AG04449 (cell line): Measurements from ENCODE around the gene SHF.
"Not testable (repeated sequence)": the region's sequence is repeated elsewhere in the genome, so short reads cannot be mapped to it uniquely, and the experiment has no call there.

ENCODE experiments used
- CTCF ChIA-PET: fragments of 350-600 bp; formaldehyde crosslinking; extraction: SDS; loops from one replicate; lab custom pipeline; 2021; ENCODE audit warnings: antibody characterized with exemption; lab: Yijun Ruan, JAX
- POLR2A ChIA-PET: fragments of 400-600, 350-600 bp; formaldehyde crosslinking; extraction: SDS; loops from one replicate; lab custom pipeline; 2020; ENCODE audit warnings: antibody characterized with exemption, inconsistent platforms; lab: Yijun Ruan, JAX
- DNase-seq: peaks from one replicate; pipeline ENCODE4 v3.0.0-alpha.2; 2010; ENCODE audit warnings: low read depth, low spot score
- H3K4me3 ChIP-seq: 2 replicates; pipeline ENCODE4 v1.5.1; 2011; ENCODE audit warnings: low read depth, mild to moderate bottlenecking, control low read depth, low read length
- TF ChIP-seq, protein P1 (sequence below): IDR thresholded peaks from one replicate; pipeline ENCODE4 v1.5.1; 2011; ENCODE audit warnings: mild to moderate bottlenecking, moderate library complexity, low read length, control low read depth, inconsistent platforms; ENCODE audit not compliant: insufficient read depth; ENCODE audit errors: missing control alignments

Gene SHF

DNA sequence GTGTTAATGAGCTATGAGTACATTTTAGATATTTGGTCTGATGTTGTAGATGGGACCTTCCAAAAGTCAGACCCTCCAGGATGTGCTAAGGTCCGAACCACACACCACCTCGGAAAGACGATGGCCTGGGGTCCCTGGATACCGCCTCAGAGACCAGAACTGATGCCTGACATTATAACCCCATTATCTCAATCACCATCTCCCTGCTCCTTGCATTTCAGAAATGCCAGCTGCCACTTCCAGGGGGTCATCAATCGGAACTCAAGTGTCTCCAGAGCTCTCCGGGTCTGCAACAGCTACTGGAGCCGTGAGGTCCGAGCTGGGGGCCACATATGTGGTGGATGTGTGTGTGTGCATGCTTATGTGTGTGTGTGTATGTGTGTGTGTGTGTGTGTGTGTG, 50.1 kb downstream of the SHF start:
- ChIA-PET POLR2A (no interaction called here), CTCF (interaction anchor here (1.0 to 11.5 kb wide), 3 partner anchors 11 to 293 kb away, joined by 3 to 129 read pairs (median 4); no protein-coding TSS in a partner anchor)
- TF ChIP-seq, protein P1, sequence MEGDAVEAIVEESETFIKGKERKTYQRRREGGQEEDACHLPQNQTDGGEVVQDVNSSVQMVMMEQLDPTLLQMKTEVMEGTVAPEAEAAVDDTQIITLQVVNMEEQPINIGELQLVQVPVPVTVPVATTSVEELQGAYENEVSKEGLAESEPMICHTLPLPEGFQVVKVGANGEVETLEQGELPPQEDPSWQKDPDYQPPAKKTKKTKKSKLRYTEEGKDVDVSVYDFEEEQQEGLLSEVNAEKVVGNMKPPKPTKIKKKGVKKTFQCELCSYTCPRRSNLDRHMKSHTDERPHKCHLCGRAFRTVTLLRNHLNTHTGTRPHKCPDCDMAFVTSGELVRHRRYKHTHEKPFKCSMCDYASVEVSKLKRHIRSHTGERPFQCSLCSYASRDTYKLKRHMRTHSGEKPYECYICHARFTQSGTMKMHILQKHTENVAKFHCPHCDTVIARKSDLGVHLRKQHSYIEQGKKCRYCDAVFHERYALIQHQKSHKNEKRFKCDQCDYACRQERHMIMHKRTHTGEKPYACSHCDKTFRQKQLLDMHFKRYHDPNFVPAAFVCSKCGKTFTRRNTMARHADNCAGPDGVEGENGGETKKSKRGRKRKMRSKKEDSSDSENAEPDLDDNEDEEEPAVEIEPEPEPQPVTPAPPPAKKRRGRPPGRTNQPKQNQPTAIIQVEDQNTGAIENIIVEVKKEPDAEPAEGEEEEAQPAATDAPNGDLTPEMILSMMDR = no peak
- DNase-seq = no peak
- H3K4me3 ChIP-seq = no peak overlapping the region

DNA sequence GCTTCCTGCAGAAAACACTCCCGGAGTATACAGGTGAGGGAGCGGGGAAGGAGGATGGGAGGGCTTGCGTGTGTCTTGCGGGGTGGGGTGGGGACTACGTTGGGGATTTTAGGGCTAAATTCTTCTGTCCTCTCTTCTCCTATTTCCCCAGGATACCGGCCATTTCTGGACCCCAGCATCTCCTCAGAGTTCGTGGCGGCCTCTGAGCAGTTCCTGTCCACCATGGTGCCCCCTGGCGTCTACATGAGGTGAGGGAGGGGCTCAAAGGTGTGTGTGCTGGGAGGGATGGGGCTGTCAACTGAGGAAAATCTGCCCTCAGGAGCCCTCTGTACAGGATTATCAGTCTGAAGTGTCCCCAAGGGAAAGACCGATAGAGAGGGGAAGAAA, 51.4 kb downstream of the SHF start:
- DNase-seq = no peak
- ChIA-PET POLR2A (no interaction called here), CTCF (interaction anchor here (1.0 to 11.5 kb wide), 2 partner anchors 10 to 15 kb away, joined by 6 to 129 read pairs; no protein-coding TSS in a partner anchor)
- TF ChIP-seq, protein P1 = peak; percentile 9
- H3K4me3 ChIP-seq = no peak overlapping the region

DNA sequence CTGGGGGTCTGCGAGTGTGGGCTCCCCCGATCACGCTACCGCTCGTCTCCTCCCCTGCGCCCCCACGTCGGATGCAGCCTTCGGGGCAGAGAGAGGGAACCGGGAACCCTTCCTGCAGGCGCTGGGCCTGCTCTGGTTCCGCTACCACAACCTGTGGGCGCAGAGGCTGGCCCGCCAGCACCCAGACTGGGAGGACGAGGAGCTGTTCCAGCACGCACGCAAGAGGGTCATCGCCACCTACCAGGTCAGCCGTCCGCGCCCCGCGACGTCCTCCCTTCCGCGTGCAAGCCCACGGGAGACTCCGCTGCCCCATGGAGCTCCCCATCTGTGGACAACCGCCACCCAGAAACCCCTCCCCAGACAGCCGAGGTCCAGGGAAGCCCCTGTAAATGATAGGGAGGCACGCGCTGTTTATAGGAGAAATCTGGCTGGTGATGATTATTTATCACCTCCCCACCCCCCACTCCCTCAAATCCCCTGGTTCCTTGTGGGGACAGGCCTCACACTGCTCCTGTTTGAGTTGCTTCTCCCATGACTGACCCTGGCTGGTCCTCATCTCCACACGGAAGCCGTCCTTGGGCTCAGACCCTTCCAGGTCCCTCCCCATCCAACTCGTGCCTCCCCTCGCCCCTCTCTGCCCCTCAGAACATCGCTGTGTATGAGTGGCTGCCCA, 51.9 kb downstream of the SHF start:
- H3K4me3 ChIP-seq, DNase-seq, POLR2A ChIA-PET: not testable (repeated sequence)
- CTCF ChIA-PET = interaction anchor here (1.3 to 11.5 kb wide), 2 partner anchors 9 to 14 kb away, joined by 4 to 129 read pairs; no protein-coding TSS in a partner anchor

DNA sequence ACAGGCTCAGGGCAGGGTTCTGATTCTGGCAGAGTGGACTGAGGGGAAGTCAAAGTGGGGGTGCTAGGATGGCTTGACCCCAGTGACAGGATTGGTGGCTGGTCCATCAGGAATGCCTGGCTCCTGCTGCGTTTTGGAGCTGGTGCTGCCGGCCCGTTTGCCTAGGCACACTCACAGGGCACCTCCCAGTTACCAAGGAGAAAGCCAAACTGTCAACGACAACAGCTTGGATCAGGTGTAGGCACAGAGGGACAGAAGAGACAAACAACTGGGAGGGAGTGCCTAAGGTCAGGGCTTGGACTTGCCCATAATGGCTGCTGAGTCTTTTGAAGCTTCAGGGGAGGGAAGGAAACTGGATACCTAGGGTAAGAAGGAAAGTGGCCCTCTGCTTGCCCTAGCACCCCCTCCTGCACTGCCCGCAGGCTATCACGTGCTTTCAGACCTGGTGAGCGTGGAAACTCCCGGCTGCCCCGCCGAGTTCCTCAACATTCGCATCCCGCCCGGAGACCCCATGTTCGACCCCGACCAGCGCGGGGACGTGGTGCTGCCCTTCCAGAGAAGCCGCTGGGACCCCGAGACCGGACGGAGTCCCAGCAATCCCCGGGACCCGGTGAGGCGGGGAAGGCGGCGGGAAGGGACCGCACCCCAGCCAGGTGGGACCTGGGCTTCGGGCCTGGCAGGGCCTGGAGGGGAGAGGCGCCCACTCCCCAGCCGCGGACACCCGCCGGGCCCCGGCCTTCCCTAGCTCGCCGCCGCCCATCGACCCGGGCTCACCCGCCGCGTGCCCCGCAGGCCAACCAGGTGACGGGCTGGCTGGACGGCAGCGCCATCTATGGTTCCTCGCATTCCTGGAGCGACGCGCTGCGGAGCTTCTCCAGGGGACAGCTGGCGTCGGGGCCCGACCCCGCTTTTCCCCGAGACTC, 52.8 kb downstream of the SHF start:
- no peak for DNase-seq
- POLR2A ChIA-PET = no interaction called here
- TF ChIP-seq, protein P1 = no peak
- H3K4me3 ChIP-seq = no peak overlapping the region
- CTCF ChIA-PET = interaction anchor here (0.7 to 11.5 kb wide), 3 partner anchors 8 to 25 kb away, joined by 4 to 129 read pairs (median 4); no protein-coding TSS in a partner anchor

DNA sequence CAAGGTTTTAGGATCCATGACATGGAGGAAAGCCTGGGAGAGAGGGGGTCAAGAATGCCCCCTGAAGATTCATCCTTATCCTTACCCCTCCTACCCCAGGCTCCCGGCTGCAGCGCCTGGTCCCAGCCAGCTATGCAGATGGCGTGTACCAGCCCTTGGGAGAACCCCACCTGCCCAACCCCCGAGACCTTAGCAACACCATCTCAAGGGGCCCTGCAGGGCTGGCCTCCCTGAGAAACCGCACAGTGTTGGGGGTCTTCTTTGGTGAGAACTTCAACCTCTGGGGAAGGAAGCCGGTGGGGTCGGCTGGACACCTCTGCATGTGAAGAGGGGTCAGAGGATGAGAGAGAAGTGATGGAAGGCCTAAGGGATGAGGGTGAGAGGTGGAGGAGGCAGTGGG, 53.7 kb downstream of the SHF start:
- H3K4me3 ChIP-seq = no peak overlapping the region
- TF ChIP-seq, protein P1 = no peak
- ChIA-PET CTCF (interaction anchor here (1.6 to 11.5 kb wide), 2 partner anchors 13 to 29 kb away, joined by 4 to 129 read pairs; no protein-coding TSS in a partner anchor), POLR2A (no interaction called here)
- DNase-seq = no peak

DNA sequence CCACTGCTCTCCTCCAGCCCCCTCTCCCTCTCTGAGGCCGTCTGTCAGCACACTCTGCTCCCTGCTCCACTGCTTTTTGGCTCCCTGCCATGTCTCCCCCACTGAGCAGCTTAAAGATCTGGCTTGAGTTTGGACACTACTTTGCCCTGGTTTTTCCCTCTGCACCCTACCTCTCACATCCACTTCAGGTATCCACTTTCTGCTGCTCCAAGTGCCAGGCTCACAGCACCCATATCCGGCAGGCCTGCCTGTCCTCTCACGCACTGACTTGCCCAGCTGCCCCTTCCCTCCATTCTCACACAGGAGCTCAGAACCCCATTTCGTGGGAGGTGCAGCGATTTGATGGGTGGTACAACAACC, 54.2 kb downstream of the SHF start:
- ChIA-PET CTCF (interaction anchor here (0.9 to 11.5 kb wide), 3 partner anchors 12 to 29 kb away, joined by 3 to 129 read pairs (median 4); no protein-coding TSS in a partner anchor), POLR2A (no interaction called here)
- TF ChIP-seq, protein P1 = no peak
- no peak overlapping the region for H3K4me3 ChIP-seq
- DNase-seq = no peak
